ENCODE measurements around the gene MAD1L1.

DNA sequence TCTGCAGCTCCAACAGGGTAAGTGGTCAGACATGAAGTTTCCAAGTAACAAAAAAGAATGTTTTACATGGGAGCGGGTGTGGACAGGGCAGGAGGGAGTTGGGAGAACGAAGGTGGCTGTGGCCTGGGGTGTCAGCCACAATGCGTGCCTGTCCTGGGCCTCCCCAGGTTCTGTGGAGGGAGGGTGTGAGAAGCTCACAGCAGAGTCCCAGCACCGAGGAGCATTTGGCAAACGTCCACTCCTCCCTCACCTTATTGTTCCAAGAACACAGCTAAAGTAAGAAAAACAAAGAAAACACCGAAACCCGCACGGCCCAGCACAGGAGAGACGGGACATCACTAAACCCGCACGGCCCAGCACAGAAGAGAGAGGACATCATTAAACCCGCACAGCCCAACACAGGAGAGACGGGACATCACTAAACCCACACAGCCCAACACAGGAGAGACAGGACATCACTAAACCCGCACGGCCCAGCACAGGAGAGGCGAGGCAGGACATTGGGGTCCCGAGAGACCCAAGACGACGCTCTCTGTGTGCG is 226.4 kb downstream of the MAD1L1 start:
- no peak for TF ChIP-seq EZH2 (IDR thresholded peaks at IDR 0.05; ENCODE audit: borderline replicate concordance, low read depth, low read length, poor library complexity, severe bottlenecking)
- TF ChIP-seq, protein P1, sequence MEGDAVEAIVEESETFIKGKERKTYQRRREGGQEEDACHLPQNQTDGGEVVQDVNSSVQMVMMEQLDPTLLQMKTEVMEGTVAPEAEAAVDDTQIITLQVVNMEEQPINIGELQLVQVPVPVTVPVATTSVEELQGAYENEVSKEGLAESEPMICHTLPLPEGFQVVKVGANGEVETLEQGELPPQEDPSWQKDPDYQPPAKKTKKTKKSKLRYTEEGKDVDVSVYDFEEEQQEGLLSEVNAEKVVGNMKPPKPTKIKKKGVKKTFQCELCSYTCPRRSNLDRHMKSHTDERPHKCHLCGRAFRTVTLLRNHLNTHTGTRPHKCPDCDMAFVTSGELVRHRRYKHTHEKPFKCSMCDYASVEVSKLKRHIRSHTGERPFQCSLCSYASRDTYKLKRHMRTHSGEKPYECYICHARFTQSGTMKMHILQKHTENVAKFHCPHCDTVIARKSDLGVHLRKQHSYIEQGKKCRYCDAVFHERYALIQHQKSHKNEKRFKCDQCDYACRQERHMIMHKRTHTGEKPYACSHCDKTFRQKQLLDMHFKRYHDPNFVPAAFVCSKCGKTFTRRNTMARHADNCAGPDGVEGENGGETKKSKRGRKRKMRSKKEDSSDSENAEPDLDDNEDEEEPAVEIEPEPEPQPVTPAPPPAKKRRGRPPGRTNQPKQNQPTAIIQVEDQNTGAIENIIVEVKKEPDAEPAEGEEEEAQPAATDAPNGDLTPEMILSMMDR (conservative IDR thresholded peaks at IDR 0.05; ENCODE audit: low read depth, low read length): no peak
